Measurements from ENCODE around the gene SF3A1.
A peak's percentile ranks its signal among the peaks of the same experiment; 100 is the strongest.

Gene SF3A1

DNA sequence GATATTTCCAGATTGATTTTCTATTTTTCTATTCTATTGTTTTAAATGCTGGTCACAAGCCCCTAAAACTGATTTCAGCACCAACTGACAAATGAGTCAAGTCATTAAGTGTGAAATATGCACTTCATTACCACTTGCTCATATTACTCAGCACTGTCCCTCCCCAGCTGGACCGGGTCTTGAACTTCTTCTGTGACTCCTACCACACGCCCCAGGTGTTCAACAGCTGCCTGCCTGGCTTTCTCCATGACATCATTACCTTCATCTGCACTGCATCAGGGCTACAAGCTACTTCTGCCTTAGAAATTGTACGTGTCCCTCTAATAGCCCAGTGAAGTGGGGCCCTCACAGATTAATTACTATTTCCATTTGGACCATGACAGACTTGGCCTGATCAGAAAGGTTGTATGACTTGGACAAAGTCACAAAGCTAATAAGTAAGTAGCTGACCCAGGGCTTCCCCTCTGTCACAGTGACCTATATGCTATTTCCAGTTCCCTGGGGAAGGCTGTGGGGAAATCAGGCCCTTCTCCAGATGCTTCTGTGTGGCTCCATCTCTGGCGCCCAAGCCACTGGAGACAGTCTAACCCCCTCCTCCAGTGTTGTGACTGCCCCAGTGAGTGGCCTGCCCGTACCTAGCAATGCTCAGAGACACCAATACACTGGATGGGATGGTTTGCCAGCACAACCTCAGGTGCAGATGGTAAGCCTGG lies 48.0 kb downstream of the SF3A1 start:
- no peak overlapping the region for H3K9ac ChIP-seq
- H3K4me1 ChIP-seq: peaks cover 80% of the 10 kb centered on the region
- no peak overlapping the region for H2AFZ ChIP-seq
- peak overlapping the region; percentile 78 for H3K27ac ChIP-seq
- no peak overlapping the region for H3K4me3 ChIP-seq (ENCODE audit: low read depth, low read length)
- no peaks in the 10 kb centered on the region for H3K9me3 ChIP-seq (ENCODE audit: control insufficient read depth, low read length)
- no peaks in the 10 kb centered on the region for H3K27me3 ChIP-seq (ENCODE audit: control insufficient read depth, insufficient read depth, low read length)
- peak overlapping the region; percentile 24 for H3K4me2 ChIP-seq (ENCODE audit: low read length)
- H3K36me3 ChIP-seq (ENCODE audit: control insufficient read depth, insufficient read depth, low read length): no peaks in the 10 kb centered on the region
- TF ChIP-seq, protein P1, sequence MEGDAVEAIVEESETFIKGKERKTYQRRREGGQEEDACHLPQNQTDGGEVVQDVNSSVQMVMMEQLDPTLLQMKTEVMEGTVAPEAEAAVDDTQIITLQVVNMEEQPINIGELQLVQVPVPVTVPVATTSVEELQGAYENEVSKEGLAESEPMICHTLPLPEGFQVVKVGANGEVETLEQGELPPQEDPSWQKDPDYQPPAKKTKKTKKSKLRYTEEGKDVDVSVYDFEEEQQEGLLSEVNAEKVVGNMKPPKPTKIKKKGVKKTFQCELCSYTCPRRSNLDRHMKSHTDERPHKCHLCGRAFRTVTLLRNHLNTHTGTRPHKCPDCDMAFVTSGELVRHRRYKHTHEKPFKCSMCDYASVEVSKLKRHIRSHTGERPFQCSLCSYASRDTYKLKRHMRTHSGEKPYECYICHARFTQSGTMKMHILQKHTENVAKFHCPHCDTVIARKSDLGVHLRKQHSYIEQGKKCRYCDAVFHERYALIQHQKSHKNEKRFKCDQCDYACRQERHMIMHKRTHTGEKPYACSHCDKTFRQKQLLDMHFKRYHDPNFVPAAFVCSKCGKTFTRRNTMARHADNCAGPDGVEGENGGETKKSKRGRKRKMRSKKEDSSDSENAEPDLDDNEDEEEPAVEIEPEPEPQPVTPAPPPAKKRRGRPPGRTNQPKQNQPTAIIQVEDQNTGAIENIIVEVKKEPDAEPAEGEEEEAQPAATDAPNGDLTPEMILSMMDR (IDR thresholded peaks at IDR 0.05): no peak
- H3K79me2 ChIP-seq: peaks cover 26% of the 10 kb centered on the region

- Histone ChIP-seq H3K36me3 (ENCODE audit: control insufficient read depth, insufficient read depth, low read length) (no peaks in the 10 kb centered on the region), H2AFZ (no peak overlapping the region), H3K4me1 (peaks cover 80% of the 10 kb centered on the region), H3K4me2 (ENCODE audit: low read length) (peak overlapping the region; percentile 24), H3K4me3 (ENCODE audit: low read depth, low read length) (no peak overlapping the region), H3K79me2 (peaks cover 30% of the 10 kb centered on the region), H3K9ac (no peak overlapping the region), H3K9me3 (ENCODE audit: control insufficient read depth, low read length) (no peaks in the 10 kb centered on the region), H3K27me3 (ENCODE audit: control insufficient read depth, insufficient read depth, low read length) (no peaks in the 10 kb centered on the region), H3K27ac (peak overlapping the region; percentile 24)
- TF ChIP-seq, protein P1 (IDR thresholded peaks at IDR 0.05): no peak
Observed at GRCh38 chr22:30308093-30308492, 48.6 kb downstream of the SF3A1 start.

- H3K4me1 ChIP-seq: peaks cover 77% of the 10 kb centered on the region
- TF ChIP-seq, protein P1 (IDR thresholded peaks at IDR 0.05): no peak
- no peak overlapping the region for H3K9ac ChIP-seq
- peak overlapping the region; percentile 22 for H3K4me3 ChIP-seq (ENCODE audit: low read depth, low read length)
- no peak overlapping the region for H2AFZ ChIP-seq
- peak overlapping the region; percentile 10 for H3K4me2 ChIP-seq (ENCODE audit: low read length)
- H3K79me2 ChIP-seq: peaks cover 30% of the 10 kb centered on the region
- H3K9me3 ChIP-seq (ENCODE audit: control insufficient read depth, low read length): no peaks in the 10 kb centered on the region
- no peaks in the 10 kb centered on the region for H3K27me3 ChIP-seq (ENCODE audit: control insufficient read depth, insufficient read depth, low read length)
- peak overlapping the region; percentile 74 for H3K27ac ChIP-seq
- H3K36me3 ChIP-seq (ENCODE audit: control insufficient read depth, insufficient read depth, low read length): no peaks in the 10 kb centered on the region
Observed at GRCh38 chr22:30307041-30307574, 49.6 kb downstream of the SF3A1 start.

DNA sequence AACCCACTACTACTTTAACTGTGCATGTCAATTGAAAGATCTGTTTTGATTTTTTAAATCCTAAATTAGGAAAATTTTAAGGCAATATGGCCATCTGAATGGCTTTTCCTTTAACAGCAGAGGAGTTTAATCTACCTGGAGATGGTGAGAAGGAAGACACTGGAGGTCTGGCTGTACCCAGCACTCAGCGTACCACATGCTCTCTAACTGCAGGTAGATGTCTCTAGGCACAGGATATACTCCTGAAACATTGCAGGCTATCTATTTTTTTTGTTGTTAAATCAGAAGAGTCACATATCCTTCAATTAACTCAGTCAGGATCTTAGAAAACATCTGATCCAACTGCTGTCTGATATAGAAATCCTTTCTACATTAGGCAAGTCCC lies 50.1 kb downstream of the SF3A1 start:
- no peak overlapping the region for H3K9ac ChIP-seq
- no peak overlapping the region for H2AFZ ChIP-seq
- TF ChIP-seq, protein P1 (IDR thresholded peaks at IDR 0.05): no peak
- no peaks in the 10 kb centered on the region for H3K27me3 ChIP-seq (ENCODE audit: control insufficient read depth, insufficient read depth, low read length)
- H3K79me2 ChIP-seq: peaks cover 30% of the 10 kb centered on the region
- peak overlapping the region; percentile 10 for H3K4me2 ChIP-seq (ENCODE audit: low read length)
- H3K36me3 ChIP-seq (ENCODE audit: control insufficient read depth, insufficient read depth, low read length): no peaks in the 10 kb centered on the region
- peak overlapping the region; percentile 22 for H3K4me3 ChIP-seq (ENCODE audit: low read depth, low read length)
- peaks cover 76% of the 10 kb centered on the region for H3K4me1 ChIP-seq
- no peaks in the 10 kb centered on the region for H3K9me3 ChIP-seq (ENCODE audit: control insufficient read depth, low read length)
- H3K27ac ChIP-seq: peak overlapping the region; percentile 74
